Measurements from ENCODE around the gene CFAP90.
A peak's percentile ranks its signal among the peaks of the same experiment; 100 is the strongest.

The CFAP90 gene, protein sequence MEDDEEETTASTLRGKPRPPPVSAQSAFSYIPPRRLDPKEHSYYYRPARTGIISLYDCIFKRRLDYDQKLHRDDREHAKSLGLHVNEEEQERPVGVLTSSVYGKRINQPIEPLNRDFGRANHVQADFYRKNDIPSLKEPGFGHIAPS

DNA sequence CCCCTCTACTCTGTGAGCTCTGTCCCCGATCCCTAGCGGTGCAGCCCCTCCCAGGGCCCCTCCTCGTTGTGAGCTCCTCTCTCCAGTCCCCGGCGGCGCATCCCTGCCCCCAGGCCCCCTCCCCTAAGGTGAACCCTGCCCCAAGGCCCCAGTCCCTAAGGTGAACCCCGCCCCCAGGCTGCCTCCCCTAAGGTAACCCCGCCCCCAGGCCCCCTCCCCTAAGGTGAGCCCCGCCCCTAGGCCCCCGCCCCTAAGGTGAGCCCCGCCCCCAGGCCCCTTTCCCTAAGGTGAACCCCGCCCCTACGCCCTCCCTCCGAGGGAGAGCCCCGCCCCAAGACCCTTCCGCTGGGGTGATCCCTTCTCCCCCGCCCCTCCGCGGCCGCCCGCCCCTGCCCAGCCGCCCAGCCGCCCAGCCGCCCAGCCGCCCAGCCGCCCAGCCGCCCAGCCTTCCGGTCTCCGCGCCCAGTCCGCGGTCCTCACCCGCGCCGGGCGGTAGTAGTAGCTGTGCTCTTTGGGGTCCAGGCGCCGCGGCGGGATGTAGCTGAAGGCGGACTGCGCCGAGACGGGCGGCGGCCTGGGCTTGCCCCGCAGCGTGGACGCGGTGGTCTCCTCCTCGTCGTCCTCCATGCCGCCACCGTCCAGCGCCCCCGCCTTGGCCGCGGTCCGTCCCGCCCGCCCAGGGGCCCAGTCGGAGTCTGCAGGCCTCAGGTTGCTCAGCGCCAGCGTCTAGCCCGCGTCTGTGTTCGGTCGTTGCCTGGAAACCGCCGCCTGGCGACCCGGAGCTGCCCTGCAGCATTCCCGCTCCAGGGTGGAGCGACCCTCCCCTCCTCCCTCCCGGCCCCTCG, at the start of gene CFAP90:
TSS of gene CFAP90 (minus strand) at position 739 of the 845 bp plus-strand sequence. CDS start at position 627, 112 bp downstream.
- DNase-seq: peak; percentile 87

DNA sequence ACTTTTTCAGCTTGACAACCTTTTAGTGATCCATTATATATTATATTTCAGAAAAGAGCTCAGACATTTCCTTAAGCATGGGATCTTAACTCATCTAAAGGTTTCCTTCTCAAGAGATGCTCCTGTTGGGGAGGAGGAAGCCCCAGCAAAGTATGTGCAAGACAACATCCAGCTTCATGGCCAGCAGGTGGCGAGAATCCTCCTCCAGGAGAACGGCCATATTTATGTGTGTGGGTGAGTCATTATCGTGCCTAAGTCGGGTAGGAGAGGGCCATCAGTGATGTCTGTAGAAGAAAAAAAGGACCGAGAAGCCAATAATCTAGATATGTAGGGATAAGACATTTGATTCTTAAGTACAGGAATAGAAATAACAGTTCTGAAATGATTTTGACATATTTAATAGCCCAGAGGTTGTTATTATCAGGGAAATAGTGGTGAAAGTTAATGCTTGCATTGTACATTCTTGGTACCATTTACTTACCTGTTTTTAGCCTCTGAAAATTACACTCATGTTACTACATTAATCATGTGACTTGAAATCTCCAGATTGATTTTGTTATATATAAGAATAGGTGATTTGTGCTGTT, 46.2 kb upstream of the CFAP90 start:
- DNase-seq: peak; percentile 17

DNA sequence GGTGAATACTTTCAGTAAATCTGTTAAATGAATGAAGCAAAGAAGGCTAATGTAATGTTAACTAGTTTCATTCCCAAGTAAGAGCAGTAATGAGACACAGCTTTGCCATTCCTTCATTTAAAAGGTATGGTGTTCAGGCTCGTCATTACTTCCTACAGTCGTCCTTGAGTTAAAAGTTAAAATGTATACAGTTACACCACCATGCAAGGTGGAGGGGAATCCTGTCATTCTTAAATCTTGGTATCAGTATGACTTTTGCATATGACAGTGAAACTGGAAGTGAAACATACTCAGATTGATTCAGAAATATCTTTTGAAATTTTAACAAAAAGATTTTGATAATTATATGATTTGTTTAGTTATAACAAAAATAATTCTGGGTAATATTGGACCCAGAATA, 43.9 kb upstream of the CFAP90 start:
- no peak for DNase-seq

DNA sequence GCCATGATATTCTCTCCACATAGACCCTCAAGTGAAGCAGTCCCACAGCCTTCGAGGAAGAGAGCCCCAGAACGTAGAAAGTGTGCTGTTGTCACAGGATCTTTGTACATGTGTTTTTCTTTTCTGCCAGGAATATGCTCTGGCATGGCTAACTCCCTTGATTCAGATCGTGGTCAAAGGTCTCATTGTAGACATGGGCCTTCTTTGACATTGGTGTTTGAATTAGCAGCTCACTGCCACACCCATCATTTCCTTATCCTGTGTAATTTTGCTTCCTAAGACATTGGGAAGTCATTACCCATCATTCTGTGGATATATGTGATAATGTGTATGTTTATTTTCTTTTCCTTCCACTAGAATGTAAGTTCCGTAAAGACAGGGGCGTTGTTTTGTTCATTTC, 43.5 kb upstream of the CFAP90 start:
- DNase-seq: no peak

DNA sequence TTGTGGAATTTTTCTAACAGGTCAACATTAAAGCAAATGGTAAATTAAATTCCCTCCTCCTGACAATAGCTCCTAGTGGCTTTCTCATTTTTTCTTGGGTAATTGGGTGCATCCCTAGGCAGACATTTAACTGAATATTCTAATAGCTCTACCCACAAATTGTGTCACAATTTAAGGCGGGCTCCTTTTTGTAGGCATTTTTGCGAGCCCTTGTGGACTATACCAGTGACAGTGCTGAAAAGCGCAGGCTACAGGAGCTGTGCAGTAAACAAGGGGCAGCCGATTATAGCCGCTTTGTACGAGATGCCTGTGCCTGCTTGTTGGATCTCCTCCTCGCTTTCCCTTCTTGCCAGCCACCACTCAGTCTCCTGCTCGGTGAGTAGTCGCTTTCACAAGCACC, 38.0 kb upstream of the CFAP90 start:
- DNase-seq: no peak

DNA sequence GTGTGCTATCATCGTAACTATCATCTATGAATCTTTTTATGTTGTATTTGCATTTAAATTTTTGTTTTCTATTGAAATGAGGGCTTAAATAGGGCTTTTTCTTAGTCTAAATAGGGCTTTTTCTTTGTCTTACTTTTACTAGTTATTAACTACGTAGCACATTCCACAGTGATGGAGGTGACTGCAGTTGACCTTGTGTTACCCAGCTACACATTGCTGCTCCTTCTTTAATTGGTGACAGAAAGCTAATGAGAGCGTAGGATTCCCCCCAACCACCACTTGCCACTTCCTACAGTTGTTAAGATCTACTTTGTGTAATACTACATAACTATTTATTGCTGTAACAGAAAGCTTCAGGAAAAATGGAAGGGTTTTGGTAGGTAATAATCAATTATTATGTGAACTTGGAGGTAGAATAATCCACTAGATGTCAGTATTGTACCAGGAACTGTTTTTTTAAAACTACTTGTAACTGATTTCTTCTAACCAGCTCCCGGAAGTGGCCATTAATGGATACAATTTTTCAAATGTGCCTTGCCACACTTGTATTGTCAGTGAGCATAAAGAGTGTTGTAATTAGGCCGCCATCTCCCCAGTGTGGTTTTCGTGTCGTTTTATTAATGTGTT, 36.0 kb upstream of the CFAP90 start:
- peak; percentile 91 for DNase-seq

DNA sequence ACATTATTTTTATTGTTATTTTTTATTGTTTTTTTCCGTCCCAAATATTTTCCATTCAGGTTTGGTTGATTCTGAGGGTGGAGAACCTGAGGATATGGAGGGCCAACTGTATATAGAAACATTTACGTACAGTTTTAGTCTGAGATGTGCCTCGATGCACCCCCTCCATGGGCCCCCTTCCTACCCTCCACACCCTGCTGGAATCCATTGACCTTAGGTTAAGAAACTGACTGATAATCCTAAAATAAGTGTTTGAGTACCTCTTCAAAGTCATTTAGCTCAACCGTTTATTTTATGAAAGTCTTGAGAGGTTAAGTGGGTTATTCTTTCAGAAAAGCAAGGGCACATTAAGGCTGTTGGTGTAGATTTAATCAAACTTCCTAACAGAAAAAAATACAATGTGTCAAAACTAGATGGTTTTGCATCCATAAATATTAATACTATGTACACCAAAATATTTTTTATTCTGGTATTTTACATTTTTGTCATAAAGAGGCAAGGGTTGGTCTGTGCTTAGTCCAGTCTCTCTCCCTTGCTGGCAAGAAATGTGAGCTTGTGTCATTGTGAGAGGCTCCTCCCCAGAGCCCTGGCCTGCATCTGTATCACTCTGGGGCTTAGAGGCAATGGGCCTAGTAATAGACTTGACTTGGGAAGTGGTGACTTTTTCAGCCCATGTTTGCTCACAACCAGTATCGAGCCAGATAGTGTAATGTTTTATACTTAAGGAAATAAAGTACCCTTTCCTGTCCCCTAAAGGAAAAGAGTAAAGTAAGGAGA, 33.7 kb upstream of the CFAP90 start:
- DNase-seq: no peak

DNA sequence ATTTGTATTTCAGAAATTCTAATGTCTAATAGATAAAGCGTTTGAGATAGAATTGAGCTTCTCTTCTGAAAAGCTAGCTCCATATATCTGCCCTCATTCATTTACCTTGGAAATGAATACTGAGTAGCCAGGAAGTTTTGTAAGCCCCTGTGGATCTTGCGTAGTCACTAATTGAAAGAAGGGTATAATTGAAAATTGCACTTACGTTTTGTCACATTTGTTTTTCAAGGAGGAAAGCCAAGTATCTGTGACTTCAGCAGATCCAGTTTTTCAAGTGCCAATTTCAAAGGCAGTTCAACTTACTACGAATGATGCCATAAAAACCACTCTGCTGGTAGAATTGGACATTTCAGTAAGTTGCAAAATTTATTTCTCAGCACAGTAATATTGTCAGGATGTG, 32.0 kb upstream of the CFAP90 start:
- no peak for DNase-seq

DNA sequence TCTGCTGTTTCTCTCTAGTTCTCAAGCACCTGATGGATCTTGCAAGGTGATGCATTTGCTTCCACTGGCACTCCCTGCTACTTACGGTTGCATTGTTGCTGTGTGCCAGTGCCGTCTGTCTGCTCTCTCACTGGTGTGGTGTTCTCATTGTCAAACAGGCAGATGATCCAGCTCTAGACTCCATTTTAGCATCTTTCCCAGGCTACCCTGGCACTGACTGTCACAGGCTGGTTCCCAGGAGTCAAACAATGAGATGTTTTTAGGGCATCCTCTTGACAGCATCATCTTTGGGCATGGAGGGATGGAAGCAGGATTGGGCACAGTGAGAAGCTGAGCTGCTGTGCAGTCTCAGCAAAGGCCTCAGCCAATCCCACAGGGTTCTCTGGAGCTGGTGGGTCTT, 30.9 kb upstream of the CFAP90 start:
- DNase-seq: no peak

DNA sequence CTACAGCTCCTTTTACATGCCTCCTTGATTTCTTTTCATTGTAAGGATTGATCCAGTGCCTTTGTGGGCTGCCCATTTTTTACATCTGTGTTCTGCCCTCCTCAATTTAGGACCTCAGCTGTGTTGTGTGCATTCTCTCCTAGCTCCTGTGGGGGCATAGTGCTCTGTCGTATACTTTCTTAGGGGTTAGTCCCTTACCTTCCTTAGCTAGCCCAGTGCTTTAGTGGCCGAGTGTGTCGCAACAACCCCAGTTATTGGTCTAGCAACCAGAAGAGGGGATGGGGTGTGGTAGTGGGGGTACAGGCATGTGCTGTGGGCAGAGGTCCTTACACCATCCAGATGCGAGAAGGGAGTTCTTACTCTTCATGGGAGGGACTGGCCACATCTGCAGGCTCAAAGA, 30.2 kb upstream of the CFAP90 start:
- DNase-seq: no peak

DNA sequence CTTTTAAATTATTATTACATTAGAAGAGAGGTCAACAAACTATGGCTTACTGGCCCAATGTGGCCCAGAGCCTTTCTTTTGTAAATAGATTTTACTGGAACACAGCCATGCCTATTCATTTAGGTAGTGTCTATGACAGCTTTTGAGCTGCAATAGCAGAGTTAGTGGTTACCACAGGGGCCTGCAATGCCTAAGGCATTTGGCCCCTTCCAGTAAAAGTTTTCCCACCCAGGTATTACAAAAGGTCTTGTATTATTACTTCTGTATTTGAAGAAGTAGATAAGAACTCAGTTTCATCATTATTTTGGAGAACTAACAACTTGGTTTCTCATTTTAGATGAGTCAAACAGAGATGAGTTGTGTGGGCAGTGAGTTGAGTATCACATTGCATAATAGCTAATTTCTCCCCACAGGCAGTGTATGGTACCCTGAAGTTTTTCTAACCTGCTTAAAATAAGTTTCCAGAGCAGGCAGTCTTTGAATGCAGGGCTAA, 27.5 kb upstream of the CFAP90 start:
- DNase-seq: no peak

DNA sequence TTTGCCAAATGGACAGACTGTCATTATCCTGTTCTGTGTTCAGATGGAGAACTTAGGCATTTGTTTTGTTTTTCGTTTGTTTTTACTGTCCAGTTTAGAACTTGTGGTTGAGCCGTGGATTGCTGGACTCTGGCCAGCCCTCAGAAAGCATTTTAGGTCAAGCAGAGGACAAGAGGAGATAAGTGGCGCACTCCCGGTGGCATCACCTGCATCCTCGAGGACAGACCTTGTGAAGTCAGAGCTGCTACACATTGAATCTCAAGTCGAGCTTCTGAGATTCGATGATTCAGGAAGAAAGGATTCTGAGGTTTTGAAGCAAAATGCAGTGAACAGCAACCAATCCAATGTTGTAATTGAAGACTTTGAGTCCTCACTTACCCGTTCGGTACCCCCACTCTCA, 26.9 kb upstream of the CFAP90 start:
- DNase-seq: no peak

DNA sequence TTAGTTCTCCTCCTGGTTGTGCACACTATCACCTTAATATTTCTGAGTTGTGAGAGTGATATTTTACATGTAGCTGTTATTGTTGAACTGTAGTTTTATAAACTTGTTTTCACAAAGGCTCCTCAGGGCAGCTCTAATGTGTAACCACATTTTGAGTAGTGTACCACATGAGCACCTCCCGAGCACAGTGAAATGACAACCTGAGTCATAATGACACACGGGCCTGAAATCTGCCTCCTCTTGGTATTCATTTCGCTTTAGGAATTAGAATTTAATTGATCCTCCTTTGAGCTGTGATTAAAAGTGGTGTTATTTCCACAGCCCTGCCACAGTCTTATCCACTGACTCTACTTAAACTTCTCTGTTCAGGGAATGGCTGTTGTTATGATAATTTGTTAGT, 25.9 kb upstream of the CFAP90 start:
- DNase-seq: no peak

DNA sequence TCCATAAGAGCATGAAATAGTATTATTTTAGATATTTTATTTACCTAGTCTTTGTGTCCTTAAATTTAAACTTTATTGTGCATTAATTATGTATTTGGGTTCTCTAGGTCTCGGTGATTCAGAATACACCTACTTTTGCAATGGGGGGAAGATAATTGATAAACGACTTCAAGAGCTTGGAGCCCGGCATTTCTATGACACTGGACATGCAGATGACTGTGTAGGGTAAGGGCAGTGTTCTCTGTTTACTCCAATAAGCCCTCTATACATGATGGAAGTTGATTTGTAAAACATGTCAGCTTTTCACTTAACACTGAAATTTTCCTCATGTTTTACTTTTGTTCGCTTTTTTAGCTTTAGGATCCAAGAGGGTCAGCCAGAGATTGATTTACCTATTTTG, 24.2 kb upstream of the CFAP90 start:
- no peak for DNase-seq

DNA sequence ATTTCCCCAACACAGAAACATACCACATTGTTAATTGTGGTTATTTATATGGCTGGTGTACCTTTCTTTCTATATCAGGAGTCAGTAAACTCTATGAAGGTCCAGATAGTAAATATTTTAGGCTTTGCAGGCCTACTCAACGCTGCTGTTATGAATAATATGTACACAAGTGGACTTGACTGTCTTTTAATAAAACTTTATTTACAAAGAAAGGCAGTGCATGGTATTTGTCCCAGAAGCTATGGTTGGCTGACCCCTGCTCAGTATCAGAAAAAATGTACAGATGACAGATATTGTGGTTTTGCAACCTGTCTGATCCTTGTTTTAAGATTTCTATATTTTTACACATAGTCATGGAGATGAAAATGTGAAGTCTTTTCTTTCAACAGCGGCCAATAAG, 23.7 kb upstream of the CFAP90 start:
- no peak for DNase-seq

DNA sequence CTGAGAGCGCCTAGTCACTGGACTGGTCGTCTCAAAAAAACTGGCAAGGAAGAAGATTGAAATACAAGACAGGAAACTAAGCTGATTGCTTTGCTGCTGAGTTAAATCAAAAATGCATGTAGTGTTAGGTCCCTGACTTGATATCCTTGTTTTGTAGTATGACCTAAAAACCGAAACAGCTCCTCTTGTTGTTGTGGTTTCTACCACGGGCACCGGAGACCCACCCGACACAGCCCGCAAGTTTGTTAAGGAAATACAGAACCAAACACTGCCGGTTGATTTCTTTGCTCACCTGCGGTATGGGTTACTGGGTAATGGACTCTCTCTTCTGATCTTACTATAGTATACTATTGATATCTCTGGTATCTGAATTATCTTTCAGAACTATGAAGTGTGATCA, 22.3 kb upstream of the CFAP90 start:
- DNase-seq: no peak

DNA sequence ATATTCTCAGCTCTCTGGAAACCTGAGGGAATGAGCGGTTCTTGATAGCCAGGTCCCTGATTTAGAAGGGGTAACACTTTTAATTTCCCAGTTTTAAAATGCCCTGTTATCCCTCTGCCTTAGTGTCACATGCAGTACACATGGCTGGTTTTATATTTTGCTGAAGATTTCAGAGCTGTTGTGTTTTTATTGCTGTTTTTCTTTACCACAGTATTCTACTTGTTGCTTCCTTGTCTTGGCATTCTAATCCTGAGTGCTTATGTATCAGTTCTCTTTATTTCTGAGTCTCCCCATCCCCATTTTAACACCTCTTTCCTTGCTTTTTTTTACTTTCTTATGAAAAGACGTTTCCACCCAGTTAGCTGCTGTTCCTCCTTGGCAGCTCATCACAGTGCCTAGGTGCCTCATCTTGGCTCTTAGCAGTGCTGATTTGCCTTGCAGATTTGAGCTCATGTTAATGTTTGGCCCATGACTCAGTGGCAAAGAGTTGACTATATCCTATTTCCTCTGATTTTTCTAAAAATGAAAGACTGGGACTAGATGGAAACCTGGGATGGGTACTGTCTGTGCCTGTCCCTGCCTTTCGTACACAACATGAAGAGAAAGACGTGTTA, 21.7 kb upstream of the CFAP90 start:
- DNase-seq: no peak

DNA sequence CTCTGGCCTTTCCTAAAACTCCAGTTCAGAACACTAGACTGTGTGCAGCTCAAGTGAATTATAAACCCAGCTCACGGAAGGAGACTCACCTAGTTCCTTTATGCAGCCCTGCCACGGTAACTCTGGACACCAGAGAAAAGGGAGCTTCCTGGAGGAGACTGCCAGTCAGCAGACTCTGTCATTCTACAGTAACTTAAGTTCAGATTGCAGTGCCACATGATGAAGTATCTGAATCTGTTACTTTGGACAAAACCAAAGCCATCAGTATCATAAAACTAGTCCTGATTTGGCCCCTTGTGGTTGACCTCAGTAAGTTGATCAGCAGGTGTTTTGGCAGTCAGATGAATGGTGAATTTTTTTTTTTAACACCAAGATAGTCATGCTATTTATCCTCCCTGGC, 20.7 kb upstream of the CFAP90 start:
- no peak for DNase-seq

DNA sequence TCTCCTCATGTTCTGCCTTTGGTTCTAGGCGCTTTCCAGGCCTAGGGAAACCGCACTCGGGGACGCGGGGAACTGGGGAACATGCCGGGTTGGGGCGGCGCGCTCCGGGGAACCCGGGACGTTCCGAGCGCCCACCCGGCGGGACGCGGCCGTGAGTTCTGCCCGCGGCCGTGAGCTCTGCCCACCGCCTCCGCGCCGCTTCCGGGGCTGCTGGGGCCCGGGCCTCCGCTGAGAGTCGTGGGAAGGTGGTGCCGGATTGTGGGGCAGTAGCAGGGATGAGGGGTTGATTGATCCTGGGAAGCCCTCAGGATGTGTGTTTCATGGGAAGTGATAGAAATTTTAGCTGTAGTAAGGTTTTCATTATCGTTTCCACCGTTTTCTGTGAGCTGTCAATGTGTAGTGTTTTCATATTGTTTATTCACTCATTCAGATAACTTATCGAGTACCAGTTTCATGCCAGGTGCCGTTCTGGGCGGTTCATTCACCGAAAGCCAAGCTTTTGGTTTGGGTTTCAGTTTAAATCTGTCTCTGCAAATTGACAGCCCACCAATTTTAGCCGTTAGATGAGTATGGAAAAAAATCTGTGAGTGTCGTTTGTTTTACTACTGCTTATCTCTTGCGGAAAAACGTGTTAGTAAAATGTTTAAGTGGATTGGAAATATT, 18.7 kb upstream of the CFAP90 start:
- peak; percentile 22 for DNase-seq

DNA sequence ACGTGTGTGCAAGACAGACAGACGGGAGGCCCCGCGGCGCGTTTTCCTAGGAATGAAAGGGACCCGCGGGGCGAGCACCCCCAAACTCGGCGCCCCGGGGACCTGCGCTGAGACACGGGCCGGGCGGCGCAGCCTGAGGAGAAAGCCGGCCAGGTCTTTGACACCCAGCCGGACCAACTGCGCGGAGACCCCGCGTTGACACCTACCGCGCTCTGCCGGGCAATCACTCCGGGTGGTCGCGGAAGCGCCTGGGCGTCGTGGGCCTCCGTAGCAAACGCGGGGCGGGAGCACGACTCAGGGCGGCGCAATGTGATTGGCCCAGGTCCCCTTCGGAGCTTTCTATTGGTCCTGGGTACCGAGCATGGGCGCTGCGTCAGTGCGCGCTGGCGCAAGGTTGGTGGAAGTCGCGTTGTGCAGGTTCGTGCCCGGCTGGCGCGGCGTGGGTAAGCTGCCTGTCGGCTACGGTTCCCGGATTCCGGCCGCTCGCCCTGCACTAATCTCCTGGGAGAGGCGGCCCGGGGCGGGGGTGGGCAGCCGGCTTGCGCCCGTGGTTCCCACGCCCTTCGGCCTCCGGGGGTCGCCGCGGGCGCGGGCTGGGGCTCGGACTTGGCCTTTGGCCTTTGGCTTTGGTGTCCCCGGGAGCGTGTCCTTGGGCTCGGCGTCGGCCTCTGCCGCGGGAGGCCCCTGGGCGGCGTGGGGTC, 18.0 kb upstream of the CFAP90 start, which contains the start of the genes FASTKD3 and MTRR:
TSS of gene FASTKD3 (minus strand) at position 259 of the 701 bp plus-strand sequence. CDS start 948 bp downstream, outside the sequence.
TSS of gene MTRR (plus strand) at position 376 of the 701 bp plus-strand sequence. CDS start 1,647 bp downstream, outside the sequence.
- DNase-seq: peak; percentile 97

DNA sequence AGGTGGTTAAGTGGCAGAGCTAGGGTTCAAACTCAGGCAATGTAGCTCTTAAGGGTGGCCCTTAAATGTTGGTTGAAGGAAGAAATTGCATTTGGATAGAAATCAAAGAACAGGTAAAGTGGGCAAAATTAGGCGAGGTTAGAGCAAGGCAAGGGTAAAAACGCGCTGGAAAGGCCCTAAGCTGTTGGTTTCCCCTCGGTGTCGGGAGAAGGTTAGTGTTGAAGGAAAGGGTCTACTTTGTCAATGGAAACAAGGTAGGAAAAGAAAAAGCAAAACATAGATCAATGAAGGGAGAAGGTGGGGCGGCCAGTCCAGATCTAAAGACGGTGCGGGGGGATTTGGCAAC, 17.5 kb upstream of the CFAP90 start:
- DNase-seq: peak; percentile 52

All from NCI-H748 treated with DMSO at 0.1 percent for 48 hours (cell line).